NCI-H2196 (cell line): ENCODE data around the gene CHAMP1.

ENCODE experiments used
- DNase-seq: peaks from one replicate; lab custom pipeline; 2025; ENCODE audit not compliant: unreplicated experiment; lab: John Stamatoyannopoulos, UW

CHAMP1 gene

GRCh38 chr13:114314074-114314912, at the start of gene CHAMP1:
TSS of gene CHAMP1 (plus strand) at chr13:114314503. CDS start at chr13:114323843, 9,340 bp downstream.
- peak; percentile 89 for DNase-seq

- no peak for DNase-seq
Observed at GRCh38 chr13:114264886-114265611, 49.3 kb upstream of the CHAMP1 start.

GRCh38 chr13:114266241-114266640, 48.1 kb upstream of the CHAMP1 start:
- no peak for DNase-seq

GRCh38 chr13:114268344-114269280, 45.7 kb upstream of the CHAMP1 start:
- DNase-seq = no peak

- DNase-seq = no peak
Observed at GRCh38 chr13:114269281-114269770, 45.0 kb upstream of the CHAMP1 start.

GRCh38 chr13:114272977-114273376, 41.3 kb upstream of the CHAMP1 start:
- no peak for DNase-seq

GRCh38 chr13:114275304-114275703, 39.0 kb upstream of the CHAMP1 start:
- no peak for DNase-seq

GRCh38 chr13:114279146-114279545, 35.2 kb upstream of the CHAMP1 start:
- no peak for DNase-seq

GRCh38 chr13:114279758-114280355, 34.4 kb upstream of the CHAMP1 start:
- DNase-seq = no peak

- DNase-seq = peak; percentile 71
Observed at GRCh38 chr13:114281351-114282040, 32.8 kb upstream of the CHAMP1 start, which contains the start of gene UPF3A. TSS of gene UPF3A (plus strand) at chr13:114281601. CDS start at chr13:114281640, 39 bp downstream.

GRCh38 chr13:114282041-114282670, 32.1 kb upstream of the CHAMP1 start:
- peak; percentile 71 for DNase-seq

- no peak for DNase-seq
Observed at GRCh38 chr13:114283576-114283975, 30.7 kb upstream of the CHAMP1 start.

GRCh38 chr13:114284680-114285079, 29.6 kb upstream of the CHAMP1 start:
- no peak for DNase-seq

- no peak for DNase-seq
Observed at GRCh38 chr13:114285166-114285808, 29.0 kb upstream of the CHAMP1 start.

GRCh38 chr13:114286808-114287207, 27.5 kb upstream of the CHAMP1 start:
- no peak for DNase-seq

GRCh38 chr13:114288157-114288591, 26.1 kb upstream of the CHAMP1 start:
- no peak for DNase-seq

- no peak for DNase-seq
Observed at GRCh38 chr13:114296448-114296847, 17.9 kb upstream of the CHAMP1 start.

GRCh38 chr13:114296902-114297301, 17.4 kb upstream of the CHAMP1 start:
- DNase-seq = no peak

GRCh38 chr13:114298866-114299265, 15.4 kb upstream of the CHAMP1 start:
- DNase-seq = no peak
